Fibroblast of peridontal ligament (primary cell): ENCODE results near the gene ANKS3.

Experiments
- DNase-seq: peaks from one replicate; pipeline ENCODE4 v3.0.0-alpha.2; 2010; ENCODE audit errors: extremely low read depth

Gene ANKS3

GRCh38 chr16:4685776-4686496 lies 48.1 kb downstream of the ANKS3 start:
- DNase-seq = no peak

DNA sequence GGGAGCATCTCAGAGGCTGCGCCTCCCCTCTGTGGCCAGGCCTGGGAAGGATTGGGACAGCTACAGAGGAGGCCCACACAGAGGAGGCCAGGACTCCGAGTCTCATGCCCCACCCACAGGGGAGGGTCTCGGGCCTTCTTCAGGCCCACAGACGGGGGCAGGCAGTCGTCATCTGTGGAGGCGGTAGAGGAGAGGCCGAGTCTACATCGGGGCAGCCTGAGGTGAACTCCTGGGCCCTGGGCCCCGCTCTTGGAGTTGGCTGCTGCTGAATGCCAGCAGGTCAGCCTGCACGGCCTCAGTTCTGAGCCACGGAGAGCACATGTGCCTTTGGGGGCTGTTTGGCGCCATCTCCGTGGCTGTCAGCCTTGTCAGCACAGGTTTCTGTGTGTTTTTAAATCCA lies 48.8 kb downstream of the ANKS3 start:
- no peak for DNase-seq

GRCh38 chr16:4684763-4685162 lies 49.3 kb downstream of the ANKS3 start:
- no peak for DNase-seq

DNA sequence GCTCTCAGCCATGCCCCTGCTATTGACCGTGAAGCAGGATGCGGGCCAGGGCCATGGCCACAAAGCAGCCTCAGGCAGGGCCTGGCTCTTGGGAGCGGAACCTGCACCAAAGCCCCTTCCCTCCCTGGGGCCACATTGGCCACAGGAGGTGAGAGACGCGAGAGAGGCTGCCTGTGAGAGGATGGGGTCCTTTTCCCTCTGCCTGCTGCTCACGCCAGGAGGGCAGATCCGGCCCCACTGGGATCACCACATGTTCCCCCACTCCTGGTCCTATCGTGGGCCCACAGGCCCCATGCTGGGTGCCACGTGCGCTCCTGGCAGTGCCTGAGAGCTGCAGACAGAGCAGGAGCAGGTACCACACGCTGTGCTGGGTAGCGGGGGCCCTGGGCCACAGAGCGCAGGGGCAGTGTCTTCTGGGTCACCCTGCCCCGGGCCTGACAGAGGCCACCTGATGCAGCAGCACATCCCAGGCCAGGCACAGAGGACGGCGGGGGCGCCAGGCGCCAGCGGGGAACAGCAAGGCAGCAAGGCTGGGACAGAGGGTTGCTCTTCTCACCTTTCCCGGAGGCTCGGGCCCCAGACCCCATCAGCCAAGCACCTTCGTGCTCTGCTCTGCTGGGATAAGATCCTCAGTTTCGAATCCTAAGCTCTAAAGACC lies 49.9 kb downstream of the ANKS3 start:
- no peak for DNase-seq

DNA sequence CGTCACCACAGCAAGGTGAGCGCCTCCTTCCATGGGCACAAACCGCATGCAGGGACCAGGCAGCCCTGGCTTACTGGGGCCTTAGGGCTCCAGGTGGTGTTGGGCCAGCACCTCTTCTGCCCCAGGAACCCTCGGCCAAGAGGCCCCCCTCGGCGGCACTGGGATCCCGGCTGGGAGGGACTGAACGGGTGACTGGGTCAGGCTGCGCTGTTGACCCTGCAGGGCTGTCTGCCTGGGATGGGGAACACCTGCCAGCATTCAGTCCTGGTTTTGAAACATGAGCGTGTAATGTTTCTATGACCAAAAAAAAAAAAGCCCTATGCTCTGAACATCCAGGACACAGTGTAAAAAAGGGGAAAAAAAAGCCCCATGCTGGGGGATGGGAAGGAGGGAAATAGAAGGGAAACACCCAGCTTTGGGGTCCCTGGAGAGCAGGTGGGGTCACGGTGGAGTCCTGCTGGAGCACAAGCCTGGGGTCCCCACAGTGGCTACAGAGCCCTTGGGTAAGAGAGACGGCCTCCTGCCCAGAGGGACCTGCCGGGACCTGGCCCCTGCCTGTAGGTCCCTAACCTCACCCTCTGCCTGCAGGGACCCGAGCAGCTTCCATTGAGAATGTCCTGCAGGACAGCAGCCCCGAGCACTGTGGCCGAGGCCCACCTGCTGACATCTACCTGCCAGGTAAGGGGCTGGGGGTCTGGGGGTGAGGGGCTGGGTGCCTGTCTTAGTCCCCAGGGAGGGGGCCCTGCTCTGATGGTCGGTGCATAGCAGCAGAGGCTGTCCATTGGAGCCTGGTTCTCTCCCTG lies 50.6 kb downstream of the ANKS3 start:
- no peak for DNase-seq

DNA sequence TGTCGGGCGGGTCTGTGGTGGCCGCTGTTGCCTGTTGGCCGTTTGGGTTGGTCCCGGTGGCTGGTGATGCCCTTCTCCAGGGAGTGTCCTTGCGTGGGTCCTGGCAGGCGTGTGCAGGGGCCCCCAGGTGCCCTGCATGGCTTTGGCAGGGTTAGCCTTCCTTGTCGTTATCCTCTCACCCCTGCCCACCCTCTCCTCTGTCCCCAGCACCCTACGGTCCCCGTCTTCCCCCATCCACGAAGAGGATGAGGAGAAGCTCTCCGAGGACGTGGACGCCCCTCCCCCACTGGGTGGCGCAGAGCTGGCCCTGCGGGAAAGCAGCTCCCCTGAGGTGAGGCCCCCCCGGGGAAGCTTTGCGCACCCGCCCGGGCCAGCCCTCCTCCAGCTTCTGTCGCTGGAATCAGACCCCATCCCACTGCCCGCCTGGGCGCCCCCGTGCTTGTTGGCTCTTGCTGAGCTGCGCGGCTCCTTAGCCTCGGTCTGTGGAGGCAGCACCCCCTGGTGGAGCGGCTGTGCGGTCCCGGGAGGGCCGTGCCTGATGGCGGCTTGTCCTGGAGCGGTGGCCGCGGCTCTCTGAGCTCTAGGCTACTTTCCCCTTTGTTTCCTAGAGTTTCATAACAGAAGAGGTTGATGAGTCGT lies 51.3 kb downstream of the ANKS3 start:
- no peak for DNase-seq

GRCh38 chr16:4682084-4682591 lies 51.9 kb downstream of the ANKS3 start:
- DNase-seq = no peak

GRCh38 chr16:4681471-4682083 lies 52.5 kb downstream of the ANKS3 start:
- DNase-seq = no peak

GRCh38 chr16:4680673-4681470 lies 53.2 kb downstream of the ANKS3 start:
- no peak for DNase-seq

DNA sequence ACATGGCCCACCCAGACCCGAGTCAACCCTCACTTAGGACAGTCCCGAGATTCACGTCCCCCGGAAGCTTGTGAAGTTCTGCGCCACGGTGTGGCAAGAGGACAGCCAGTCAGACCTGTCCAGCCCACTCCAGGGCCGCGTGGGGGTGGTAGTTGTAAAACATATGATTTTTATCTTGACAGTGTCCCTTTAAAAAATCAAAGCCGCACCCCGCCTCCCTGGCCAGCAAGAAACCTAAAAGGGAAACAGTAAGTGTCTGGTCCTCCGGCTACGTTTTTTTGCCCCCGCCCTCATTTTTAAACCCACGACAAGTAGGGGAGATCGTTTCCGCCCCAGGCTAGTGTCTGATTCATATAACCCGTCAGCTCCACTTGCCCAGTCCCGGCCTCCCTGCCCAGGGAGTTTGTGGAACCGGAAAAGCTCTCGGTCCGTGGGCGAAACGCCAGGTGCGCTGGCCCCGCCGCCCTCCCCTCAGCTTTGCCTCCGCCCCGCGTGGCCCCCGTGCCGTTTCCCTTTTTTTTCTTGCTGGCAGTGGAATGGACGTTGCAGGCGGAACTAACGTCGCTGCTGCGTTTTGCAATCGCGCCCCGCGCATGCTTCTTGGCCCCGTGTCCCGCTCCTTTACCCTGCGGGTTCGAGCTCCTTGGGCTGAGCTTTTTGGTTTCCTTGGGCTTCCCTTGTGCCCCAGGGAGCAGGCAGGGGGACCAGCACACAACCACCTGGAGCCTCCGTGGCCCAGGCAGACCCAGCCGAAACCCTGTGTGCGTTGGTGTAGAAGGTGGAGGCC lies 54.0 kb downstream of the ANKS3 start:
- DNase-seq = peak; percentile 63

DNA sequence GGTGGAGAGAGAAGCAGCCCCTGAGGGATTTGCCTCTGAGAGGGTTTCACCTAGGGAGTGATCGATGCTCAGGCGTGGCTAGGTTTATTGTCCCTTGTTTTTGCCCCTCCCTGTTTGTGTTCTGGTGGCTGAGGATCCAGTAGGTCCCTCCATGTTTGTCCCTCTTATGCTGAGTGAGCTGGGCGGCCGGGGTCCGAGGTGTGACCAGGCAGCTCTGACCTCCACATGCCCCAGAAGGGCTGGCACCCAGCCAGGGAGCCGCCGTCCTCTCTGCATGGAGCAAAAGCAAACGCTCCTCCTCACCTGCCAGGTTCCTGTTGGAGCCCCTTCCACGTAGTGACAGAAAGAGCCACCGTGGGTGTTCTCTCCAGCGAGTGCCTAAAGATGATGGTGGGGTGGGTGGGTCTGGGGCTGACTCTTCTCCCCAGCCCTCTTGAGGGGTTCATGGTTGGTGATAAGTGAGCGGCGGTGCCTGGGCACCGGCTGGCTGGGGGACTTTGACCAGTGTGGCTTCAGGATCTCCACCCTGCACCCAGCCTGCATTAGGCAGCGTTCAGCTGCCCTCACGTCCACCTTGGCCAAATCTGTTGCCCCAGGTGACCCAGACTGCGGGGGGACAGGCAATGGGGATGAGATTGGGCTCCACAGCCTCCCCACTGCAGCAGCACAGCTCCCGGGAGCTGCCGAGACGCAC lies 54.8 kb downstream of the ANKS3 start:
- DNase-seq = no peak

DNA sequence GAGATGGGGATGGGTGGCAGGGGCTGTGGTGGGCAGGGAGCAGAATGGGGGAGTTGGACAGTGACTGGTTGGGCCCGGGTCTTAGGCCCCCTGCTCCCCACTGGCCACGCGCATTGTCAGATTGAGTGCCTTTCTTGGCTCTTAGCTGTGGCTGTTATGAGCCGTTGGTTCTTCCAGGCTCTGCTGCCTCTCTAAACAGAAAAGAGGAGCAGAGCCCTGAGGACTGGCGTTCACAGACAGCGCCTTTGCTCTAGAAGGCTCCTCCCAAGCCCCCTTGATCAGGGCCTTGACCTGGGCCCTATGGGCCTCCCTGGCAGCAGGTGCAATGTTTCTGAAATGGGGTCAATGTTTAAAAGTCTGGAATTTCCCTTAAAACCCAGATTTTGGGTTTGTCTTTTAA lies 55.5 kb downstream of the ANKS3 start:
- no peak for DNase-seq

- DNase-seq = no peak
Measured at GRCh38 chr16:4677994-4678393, 56.1 kb downstream of the ANKS3 start.

DNA sequence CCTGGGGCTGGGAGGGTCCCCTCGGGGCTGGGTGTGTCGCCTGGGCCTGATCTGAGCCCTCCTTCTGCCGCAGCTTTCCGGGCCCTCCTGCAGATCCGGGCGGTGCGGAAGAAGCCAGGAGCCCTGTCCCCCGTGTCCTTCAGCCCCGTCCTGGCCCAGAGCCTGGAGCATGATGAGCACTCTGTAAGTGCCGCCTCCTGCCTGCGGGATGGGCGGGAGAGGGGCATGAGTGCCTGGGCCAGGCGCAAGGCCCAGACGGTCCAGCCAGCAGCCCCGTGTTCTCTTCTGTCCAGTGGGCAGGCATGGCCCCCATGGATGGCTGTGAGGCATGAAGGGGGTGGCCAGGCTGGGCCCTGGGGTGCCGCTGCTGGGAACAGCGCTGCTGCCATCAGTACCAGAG lies 56.7 kb downstream of the ANKS3 start:
- DNase-seq = no peak

DNA sequence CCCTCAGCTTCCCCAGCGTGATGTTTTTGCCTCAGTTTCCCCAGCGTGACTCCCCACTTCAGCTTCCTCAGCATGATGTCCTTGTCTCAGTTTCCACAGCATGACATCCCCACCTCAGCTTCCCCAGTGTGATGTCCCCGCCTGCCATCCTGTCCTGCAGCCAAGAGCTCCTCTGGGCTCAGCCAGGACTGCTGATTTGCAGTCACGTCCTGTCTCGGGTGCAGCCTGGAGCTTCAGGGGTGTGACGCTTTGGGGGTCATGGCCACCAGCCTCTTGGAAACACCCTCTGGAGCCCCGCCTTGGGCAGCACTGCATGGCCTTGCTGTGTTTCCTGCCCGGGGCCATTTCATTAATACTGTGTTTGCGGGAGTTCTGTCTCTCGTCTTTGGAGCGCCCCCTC lies 57.2 kb downstream of the ANKS3 start:
- no peak for DNase-seq

GRCh38 chr16:4675864-4676786 lies 57.9 kb downstream of the ANKS3 start:
- DNase-seq = no peak

DNA sequence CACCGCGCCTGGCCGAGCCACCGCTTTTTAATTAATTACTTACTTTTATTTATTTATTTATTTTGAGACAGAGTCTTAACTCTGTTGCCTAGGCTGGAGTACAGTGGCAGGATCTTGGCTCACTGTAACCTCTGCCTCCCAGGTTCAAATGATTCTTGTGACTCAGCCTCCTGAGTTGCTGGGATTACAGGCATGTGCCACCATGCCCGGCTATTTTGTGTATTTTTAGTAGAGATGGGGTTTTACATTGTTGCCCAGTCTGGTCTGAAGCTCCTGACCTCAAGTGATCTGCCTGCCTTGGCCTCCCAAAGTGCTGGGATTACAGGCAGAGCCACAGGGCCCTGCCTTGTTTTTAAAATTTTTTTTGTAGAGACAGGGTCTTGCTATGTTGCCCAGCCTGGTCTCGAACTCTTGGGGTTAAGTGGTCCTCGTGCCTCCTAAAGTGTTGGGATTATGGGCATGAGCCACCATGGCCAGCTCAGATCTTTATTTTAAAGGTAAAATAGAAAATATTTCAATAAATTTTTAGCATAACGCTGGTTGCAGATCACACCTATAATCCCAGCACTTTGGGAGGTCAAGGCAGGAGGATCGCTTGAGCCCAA lies 59.0 kb downstream of the ANKS3 start:
- DNase-seq = no peak
